ENCODE measurements around the gene PIK3CD.
"Not testable (repeated sequence)": the region's sequence is repeated elsewhere in the genome, so short reads cannot be mapped to it uniquely, and the experiment has no call there.

The PIK3CD gene

DNA sequence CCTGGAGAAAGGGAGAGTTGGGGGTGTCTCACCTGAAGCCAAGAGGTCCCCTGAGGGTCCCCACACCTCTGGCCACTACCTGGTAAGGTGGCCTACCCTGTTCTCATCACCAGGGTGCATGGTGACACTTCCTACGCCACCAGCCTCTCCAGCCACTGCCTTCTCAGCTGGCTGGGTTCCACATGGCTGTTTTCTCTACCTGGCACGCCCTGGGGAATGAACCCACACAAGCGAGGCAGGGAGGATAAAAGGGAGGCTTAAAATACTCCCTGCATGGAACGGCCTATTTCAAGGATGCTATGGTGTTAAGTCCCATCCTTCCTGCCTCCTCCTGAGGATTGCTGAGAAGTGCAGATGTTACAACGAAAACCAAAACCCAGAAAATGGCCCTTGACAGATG is 84.7 kb downstream of the PIK3CD start:
- DNase-seq (ENCODE audit: low spot score), result no peak

- DNase-seq (ENCODE audit: low spot score), result no peak
Measured at GRCh38 chr1:9737057-9737456, 85.5 kb downstream of the PIK3CD start.

DNA sequence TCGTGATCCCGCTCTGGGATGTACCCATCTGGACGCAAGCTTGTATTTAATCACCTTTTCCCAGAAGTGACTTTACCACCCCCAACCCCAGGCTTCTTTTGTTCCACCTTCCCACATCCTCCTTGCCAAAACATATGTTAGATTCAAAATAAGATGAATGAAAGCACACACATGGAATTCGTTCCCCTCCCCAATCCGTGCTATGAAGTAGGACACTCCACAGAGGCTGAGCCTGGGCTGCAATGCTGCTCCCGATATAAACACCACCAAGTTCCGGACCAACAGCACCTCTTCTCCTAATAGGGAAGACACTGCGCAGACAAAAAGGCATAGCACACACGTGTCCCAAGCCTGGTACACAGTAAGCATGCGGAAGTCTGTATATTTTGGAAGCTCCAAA is 86.1 kb downstream of the PIK3CD start:
- no peak for DNase-seq (ENCODE audit: low spot score)

DNA sequence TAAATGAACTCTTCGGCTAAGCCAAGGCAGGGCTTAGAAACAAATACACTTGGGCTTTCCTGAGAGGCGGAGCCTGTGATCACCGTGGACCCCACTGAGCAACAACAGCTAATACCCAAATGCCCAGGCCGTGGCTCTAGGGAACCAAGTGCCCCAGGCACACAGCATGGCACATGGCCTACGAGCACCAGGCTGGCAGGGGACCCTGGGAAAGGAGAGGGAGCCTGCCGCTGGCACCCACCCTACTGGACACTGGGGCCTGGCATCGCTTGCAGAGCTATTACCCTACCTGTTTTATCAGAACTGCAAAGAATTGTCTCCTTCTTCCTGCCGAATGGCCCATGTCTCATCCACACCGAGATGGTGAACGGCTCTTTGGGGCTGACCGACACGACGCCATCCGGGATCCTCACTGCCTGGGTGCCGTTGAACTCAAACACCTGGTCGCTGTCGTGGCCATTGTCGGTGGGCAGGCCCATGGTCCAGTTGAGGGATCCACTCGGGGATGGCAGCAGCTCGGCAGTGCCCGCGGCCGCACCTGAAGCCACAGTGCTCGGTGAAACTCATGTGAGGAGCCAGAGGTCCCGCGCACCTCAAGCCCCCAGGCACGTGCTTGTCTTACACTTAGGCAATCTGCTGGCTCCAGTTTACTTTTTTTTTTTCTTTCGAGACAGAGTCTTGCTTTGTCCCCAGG is 92.7 kb downstream of the PIK3CD start:
- no peak for DNase-seq (ENCODE audit: low spot score)

- no peak for DNase-seq (ENCODE audit: low spot score)
Measured at GRCh38 chr1:9746211-9746610, 94.7 kb downstream of the PIK3CD start.

- no peak for DNase-seq (ENCODE audit: low spot score)
Measured at GRCh38 chr1:9746651-9747050, 95.1 kb downstream of the PIK3CD start.

DNA sequence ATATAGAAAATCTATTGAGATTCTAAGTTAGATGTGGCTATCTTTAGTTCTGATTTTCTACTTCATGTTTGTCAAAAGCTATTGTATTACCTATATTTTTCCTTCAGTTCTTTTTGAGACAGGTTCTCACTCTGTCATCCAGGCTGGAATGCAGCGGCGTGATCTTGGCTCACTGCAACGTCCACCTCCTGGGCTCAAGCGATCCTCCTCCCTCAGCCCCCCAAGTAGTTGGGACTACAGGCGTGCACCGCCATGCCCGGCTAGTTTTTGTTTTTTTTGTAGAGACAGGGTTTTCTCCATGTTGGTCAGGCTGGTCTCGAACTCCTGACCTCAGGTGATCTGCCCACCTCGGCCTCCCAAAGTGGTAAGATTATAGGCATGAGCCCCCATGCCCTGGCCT is 96.9 kb downstream of the PIK3CD start:
- not testable (repeated sequence) for DNase-seq (ENCODE audit: low spot score)

GRCh38 chr1:9749361-9749760 is 97.8 kb downstream of the PIK3CD start:
- DNase-seq (ENCODE audit: low spot score), result peak; percentile 58

GRCh38 chr1:9751971-9752370 is 100.4 kb downstream of the PIK3CD start:
- peak; percentile 66 for DNase-seq (ENCODE audit: low spot score)

GRCh38 chr1:9753121-9753531 is 101.6 kb downstream of the PIK3CD start:
- DNase-seq (ENCODE audit: low spot score), result peak; percentile 68

- DNase-seq (ENCODE audit: low spot score), result peak; percentile 77
Measured at GRCh38 chr1:9755441-9755995, 104.0 kb downstream of the PIK3CD start.

- DNase-seq (ENCODE audit: low spot score), result no peak
Measured at GRCh38 chr1:9758559-9759121, 107.1 kb downstream of the PIK3CD start.

GRCh38 chr1:9759939-9760338 is 108.4 kb downstream of the PIK3CD start:
- no peak for DNase-seq (ENCODE audit: low spot score)

DNA sequence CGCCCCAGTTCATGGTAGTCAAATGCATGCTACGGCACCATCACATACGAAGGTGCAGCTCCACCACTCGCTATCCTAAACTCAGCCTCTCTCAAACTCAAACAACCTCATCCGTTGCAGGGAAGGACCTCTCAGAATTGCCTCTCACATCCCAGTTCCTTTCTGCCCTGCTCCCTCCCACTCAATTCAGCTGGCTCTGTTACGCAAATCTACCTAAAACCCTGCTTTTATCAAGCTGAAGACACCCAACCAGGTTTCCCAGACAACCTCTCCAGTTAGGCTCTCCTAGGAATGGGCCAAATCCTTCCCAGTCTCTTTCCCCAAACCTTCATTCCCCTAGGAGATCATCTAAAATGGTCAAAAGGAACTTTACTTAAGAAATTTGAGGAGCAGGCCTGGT is 109.3 kb downstream of the PIK3CD start:
- no peak for DNase-seq (ENCODE audit: low spot score)

GRCh38 chr1:9761855-9762254 is 110.3 kb downstream of the PIK3CD start:
- no peak for DNase-seq (ENCODE audit: low spot score)

GRCh38 chr1:9762446-9762845 is 110.9 kb downstream of the PIK3CD start:
- not testable (repeated sequence) for DNase-seq (ENCODE audit: low spot score)

DNA sequence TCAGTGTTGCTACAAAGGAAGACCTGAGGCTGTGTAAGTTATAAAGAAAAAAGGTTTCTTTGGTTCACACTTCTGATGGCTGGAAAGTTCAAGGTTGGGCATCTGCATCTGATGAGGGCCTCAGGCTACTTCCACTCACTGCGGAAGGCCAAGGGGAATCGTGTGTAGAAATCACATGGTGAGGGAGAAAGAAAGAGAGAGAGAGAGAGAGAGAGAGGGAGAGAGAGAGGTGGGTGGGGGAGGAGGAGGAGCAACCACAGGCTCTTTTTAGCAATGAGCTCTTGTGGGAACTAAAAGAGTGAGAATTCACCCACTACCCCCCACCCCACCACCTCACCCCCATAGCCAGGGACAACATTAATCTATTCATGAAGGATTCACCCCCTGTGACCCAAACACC is 112.4 kb downstream of the PIK3CD start:
- DNase-seq (ENCODE audit: low spot score), result no peak

GRCh38 chr1:9764550-9764949 is 113.0 kb downstream of the PIK3CD start:
- no peak for DNase-seq (ENCODE audit: low spot score)

GRCh38 chr1:9766759-9767442 is 115.4 kb downstream of the PIK3CD start:
- DNase-seq (ENCODE audit: low spot score), result no peak

GRCh38 chr1:9767964-9768668 is 116.6 kb downstream of the PIK3CD start:
- no peak for DNase-seq (ENCODE audit: low spot score)

DNA sequence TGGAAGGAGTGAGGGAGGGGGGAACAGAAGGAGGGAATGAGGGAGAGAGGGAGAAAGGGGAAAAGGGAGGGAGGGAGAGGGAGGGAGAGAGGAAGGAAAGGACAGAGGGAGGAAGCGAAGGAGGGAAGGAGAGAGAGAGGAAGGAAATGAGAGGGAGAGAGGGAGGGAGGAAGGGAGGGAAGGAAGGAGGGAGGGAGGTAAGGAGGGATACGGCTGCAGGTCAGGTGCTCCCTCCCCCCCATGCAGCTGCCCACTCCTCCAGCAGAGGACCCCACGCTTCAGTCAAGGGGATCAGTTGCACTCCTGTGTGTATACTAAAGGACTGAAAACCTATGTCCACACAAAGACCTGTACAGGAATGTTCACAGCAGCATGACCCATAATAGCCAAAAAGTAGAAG is 117.5 kb downstream of the PIK3CD start:
- no peak for DNase-seq (ENCODE audit: low spot score)

DNA sequence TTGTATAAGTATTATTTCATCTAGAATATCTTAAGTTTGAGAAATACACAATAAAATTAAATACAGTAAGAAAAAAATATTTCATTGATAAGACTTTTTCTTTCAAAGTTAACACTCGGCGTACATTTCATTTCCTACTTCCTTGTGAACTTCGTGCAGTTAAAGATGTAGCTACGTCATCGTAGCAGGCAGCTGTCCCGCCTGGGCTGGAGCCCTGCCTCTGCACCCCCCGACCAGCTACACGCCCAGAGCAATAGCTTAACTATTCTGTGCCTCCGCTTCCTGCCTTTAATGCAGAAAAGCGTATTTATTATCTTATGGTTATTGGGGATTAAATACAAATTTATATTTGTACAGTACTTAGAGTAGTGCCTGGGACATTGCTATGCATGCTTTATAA is 118.8 kb downstream of the PIK3CD start:
- DNase-seq (ENCODE audit: low spot score), result no peak

All from cerebellar cortex (tissue), 1 donor.